Omental fat pad (tissue), 4 donors: Measurements from ENCODE around the gene CD8A. TPM values are rescaled to one million over a fixed set of nuclear protein-coding genes. Genes with fewer than 3 reads are reported as not detected.

Experiments used
- ATAC-seq: fragments of 150-250 bp; one replicate; pipeline ENCODE4 v1.9.1; 2016; ENCODE audit warnings: mild to moderate bottlenecking, moderate library complexity; ENCODE audit not compliant: low FRiP score
- DNase-seq: peaks from one replicate; pipeline ENCODE4 v3.0.0-alpha.2; 2019; ENCODE audit warnings: low spot score
- total RNA-seq, 4 donors: library from RNA; depleted of rRNA; stranded (reverse); fragments of >200 nt; gene quantifications; one replicate each; pipeline ENCODE4 v1.1.0, GENCODE V29; 2016
- TF ChIP-seq, protein P1 (sequence below), 3 donors: fragments of 450-650 bp; IDR thresholded peaks; one replicate each; pipeline ENCODE4 v1.5.1; 2016 to 2017; ENCODE audit warnings: antibody characterized with exemption in 3 of 3, mild to moderate bottlenecking in 3 of 3, moderate library complexity in 2 of 3

The CD8A gene
- total RNA-seq, 4 donors from 2014 or later = 1.4 to 6.6 (median 2.4) TPM

- TF ChIP-seq, protein P1, sequence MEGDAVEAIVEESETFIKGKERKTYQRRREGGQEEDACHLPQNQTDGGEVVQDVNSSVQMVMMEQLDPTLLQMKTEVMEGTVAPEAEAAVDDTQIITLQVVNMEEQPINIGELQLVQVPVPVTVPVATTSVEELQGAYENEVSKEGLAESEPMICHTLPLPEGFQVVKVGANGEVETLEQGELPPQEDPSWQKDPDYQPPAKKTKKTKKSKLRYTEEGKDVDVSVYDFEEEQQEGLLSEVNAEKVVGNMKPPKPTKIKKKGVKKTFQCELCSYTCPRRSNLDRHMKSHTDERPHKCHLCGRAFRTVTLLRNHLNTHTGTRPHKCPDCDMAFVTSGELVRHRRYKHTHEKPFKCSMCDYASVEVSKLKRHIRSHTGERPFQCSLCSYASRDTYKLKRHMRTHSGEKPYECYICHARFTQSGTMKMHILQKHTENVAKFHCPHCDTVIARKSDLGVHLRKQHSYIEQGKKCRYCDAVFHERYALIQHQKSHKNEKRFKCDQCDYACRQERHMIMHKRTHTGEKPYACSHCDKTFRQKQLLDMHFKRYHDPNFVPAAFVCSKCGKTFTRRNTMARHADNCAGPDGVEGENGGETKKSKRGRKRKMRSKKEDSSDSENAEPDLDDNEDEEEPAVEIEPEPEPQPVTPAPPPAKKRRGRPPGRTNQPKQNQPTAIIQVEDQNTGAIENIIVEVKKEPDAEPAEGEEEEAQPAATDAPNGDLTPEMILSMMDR (IDR thresholded peaks at IDR 0.05) = no peak
- no peak for ATAC-seq
- DNase-seq = no peak
Measured at GRCh38 chr2:86818957-86819356, 28.2 kb upstream of the CD8A start.

GRCh38 chr2:86818114-86818801 lies 27.5 kb upstream of the CD8A start:
- DNase-seq = no peak
- no peak for ATAC-seq
- TF ChIP-seq, protein P1 (IDR thresholded peaks at IDR 0.05) = no peak

- ATAC-seq (no peak), DNase-seq (no peak)
- TF ChIP-seq, protein P1 (IDR thresholded peaks at IDR 0.05) = no peak
Measured at GRCh38 chr2:86815611-86816010, 24.9 kb upstream of the CD8A start.

GRCh38 chr2:86809481-86810121 lies 18.9 kb upstream of the CD8A start:
- ATAC-seq (no peak), DNase-seq (no peak)
- TF ChIP-seq, protein P1 (IDR thresholded peaks at IDR 0.05) = no peak

GRCh38 chr2:86808315-86809161 lies 17.8 kb upstream of the CD8A start:
- TF ChIP-seq, protein P1 (IDR thresholded peaks at IDR 0.05) = peak in 2 of 3 donors; percentile 79 to 88
- ATAC-seq = peak; percentile 93

GRCh38 chr2:86807468-86808275 lies 17.0 kb upstream of the CD8A start:
- DNase-seq = no peak
- TF ChIP-seq, protein P1 (IDR thresholded peaks at IDR 0.05) = no peak

More at GRCh38 chr2:86808315-86809161, 17.8 kb upstream of the CD8A start:
- DNase-seq = peak; percentile 78

More at GRCh38 chr2:86807468-86808275, 17.0 kb upstream of the CD8A start:
- peak; percentile 62 for ATAC-seq
